SU-DHL-6 (cell line): Measurements from ENCODE around the gene CD200.

Source experiments
- H2AFZ ChIP-seq: fragments of 200-600 bp; sonication (generic); 2 replicates; pipeline ENCODE4 v1.6.1; 2014; ENCODE audit warnings: low read depth, mild to moderate bottlenecking, moderate library complexity, mixed read lengths, antibody characterized with exemption, low read length; ENCODE audit not compliant: severe bottlenecking
- H3F3A ChIP-seq: fragments of 200-600 bp; shearing (Covaris generic); 2 replicates; pipeline ENCODE4 v1.6.0; 2016; ENCODE audit warnings: antibody characterized with exemption, mild to moderate bottlenecking; ENCODE audit not compliant: insufficient read depth
- H3K27ac ChIP-seq: fragments of 200-600 bp; sonication (generic); 2 replicates; pipeline ENCODE4 v1.5.1; 2016; ENCODE audit warnings: low read depth, mild to moderate bottlenecking, low read length, moderate library complexity, mixed read lengths
- H3K27me3 ChIP-seq: fragments of 200-600 bp; sonication (generic), shearing (Covaris generic); 2 replicates; pipeline ENCODE4 v1.6.0; 2014; ENCODE audit warnings: mild to moderate bottlenecking, low read length
- H3K36me3 ChIP-seq: fragments of 200-600 bp; sonication (generic); 2 replicates; pipeline ENCODE4 v1.6.1; 2014; ENCODE audit warnings: mild to moderate bottlenecking, low read length, mixed read lengths
- H3K4me2 ChIP-seq: fragments of 300-600, 200-600 bp; shearing (Covaris generic), sonication (generic); 2 replicates; pipeline ENCODE4 v1.6.0; 2014; ENCODE audit warnings: low read length, low read depth, mild to moderate bottlenecking; ENCODE audit not compliant: poor library complexity, severe bottlenecking
- H3K4me3 ChIP-seq: fragments of 200-600 bp; sonication (generic); 2 replicates; pipeline ENCODE4 v1.5.1; 2014; ENCODE audit warnings: antibody characterized with exemption, low read length, mild to moderate bottlenecking, mixed read lengths; ENCODE audit not compliant: insufficient read depth, poor library complexity, severe bottlenecking
- H3K79me2 ChIP-seq: fragments of 200-600 bp; sonication (generic); 2 replicates; pipeline ENCODE4 v1.6.1; 2014; ENCODE audit warnings: mild to moderate bottlenecking, low read length, moderate library complexity; ENCODE audit not compliant: insufficient read depth
- H3K9ac ChIP-seq: fragments of 200-600 bp; sonication (generic); 2 replicates; pipeline ENCODE4 v1.7.0; 2014; ENCODE audit warnings: mild to moderate bottlenecking, low read length
- H3K9me2 ChIP-seq: fragments of 200-600 bp; sonication (generic); replicated peaks from 2 replicates; pipeline ENCODE4 v1.6.1; 2014; ENCODE audit warnings: low read length; ENCODE audit not compliant: insufficient read depth
- H3K9me3 ChIP-seq: fragments of 200-600 bp; sonication (generic); 2 replicates; pipeline ENCODE4 v1.6.1; 2014; ENCODE audit warnings: low read length, mixed read lengths; ENCODE audit not compliant: insufficient read depth
- H4K20me1 ChIP-seq: fragments of 200-600 bp; sonication (generic); 2 replicates; pipeline ENCODE4 v1.6.1; 2014; ENCODE audit warnings: low read depth, mild to moderate bottlenecking, antibody characterized with exemption, low read length, moderate library complexity, mixed read lengths
- CTCF ChIP-seq: fragments of 200-600 bp; sonication (generic); IDR thresholded peaks from one replicate; pipeline ENCODE4 v1.5.1; 2017; ENCODE audit warnings: antibody characterized with exemption, mild to moderate bottlenecking, low read length, moderate library complexity; ENCODE audit not compliant: insufficient read depth, poor library complexity, severe bottlenecking
- EZH2phosphoT487 ChIP-seq: fragments of 200-600 bp; sonication (generic), shearing (Covaris generic); conservative IDR thresholded peaks from 2 replicates; pipeline ENCODE4 v1.6.1; 2018; ENCODE audit warnings: mild to moderate bottlenecking, antibody characterized with exemption, low read length, moderate library complexity, mixed read lengths

Gene CD200

GRCh38 chr3:112366522-112366921 lies 33.6 kb downstream of the CD200 start:
- Histone ChIP-seq H3F3A (no peaks in the 10 kb centered on the region), H3K4me3 (no peak overlapping the region), H3K79me2 (no peaks in the 10 kb centered on the region), H3K4me2 (no peak overlapping the region), H4K20me1 (no peaks in the 10 kb centered on the region), H3K36me3 (no peaks in the 10 kb centered on the region), H3K27me3 (no peaks in the 10 kb centered on the region), H2AFZ (no peak overlapping the region), H3K27ac (no peak overlapping the region), H3K9ac (no peak overlapping the region), H3K9me2 (no peaks in the 10 kb centered on the region), H3K9me3 (no peaks in the 10 kb centered on the region)
- TF ChIP-seq CTCF (no peak), EZH2phosphoT487 (no peak)

DNA sequence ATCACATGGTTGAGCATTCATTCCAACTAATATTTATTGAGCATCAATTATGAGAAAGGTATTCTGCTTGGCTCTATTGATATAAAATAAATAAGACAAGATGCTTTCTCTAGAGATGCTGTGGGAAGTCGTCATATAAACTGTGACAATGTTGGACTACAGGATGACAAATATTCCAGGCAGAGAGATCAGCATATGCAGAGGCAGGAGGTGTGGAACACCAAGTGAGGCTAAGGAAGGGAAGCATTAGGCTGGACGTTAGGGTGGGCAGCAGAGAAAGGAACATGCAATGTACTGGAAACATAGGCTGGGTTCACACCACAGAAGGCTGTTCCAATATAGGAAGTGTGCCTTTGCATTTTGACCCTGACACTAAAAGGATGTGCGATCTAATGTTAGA lies 38.6 kb downstream of the CD200 start:
- no peaks in the 10 kb centered on the region for H3K27me3 ChIP-seq
- no peak overlapping the region for H2AFZ ChIP-seq

GRCh38 chr3:112372396-112372795 lies 39.4 kb downstream of the CD200 start:
- H3K79me2 ChIP-seq = no peaks in the 10 kb centered on the region

More for the DNA sequence above, 38.6 kb downstream of the CD200 start:
- H3K79me2 ChIP-seq = no peaks in the 10 kb centered on the region
- TF ChIP-seq CTCF = no peak
- no peak for TF ChIP-seq EZH2phosphoT487
- H3F3A ChIP-seq = no peaks in the 10 kb centered on the region
- no peaks in the 10 kb centered on the region for H4K20me1 ChIP-seq
- H3K9me2 ChIP-seq = no peaks in the 10 kb centered on the region
- no peak overlapping the region for H3K4me2 ChIP-seq
- H3K4me3 ChIP-seq = no peak overlapping the region
- H3K9ac ChIP-seq = no peak overlapping the region
- H3K9me3 ChIP-seq = no peaks in the 10 kb centered on the region
- no peaks in the 10 kb centered on the region for H3K36me3 ChIP-seq
- no peak overlapping the region for H3K27ac ChIP-seq

More at GRCh38 chr3:112372396-112372795, 39.4 kb downstream of the CD200 start:
- Histone ChIP-seq H3K36me3 (no peaks in the 10 kb centered on the region), H3K27ac (no peak overlapping the region), H3K4me3 (no peak overlapping the region), H3K27me3 (no peaks in the 10 kb centered on the region), H4K20me1 (no peaks in the 10 kb centered on the region), H3K9me3 (no peaks in the 10 kb centered on the region), H3K9me2 (no peaks in the 10 kb centered on the region), H3F3A (no peaks in the 10 kb centered on the region), H2AFZ (no peak overlapping the region), H3K9ac (no peak overlapping the region), H3K4me2 (no peak overlapping the region)
- no peak for TF ChIP-seq EZH2phosphoT487
- no peak for TF ChIP-seq CTCF
